ENCODE measurements around the gene KCNIP3.

The KCNIP3 gene

GRCh38 chr2:95308426-95308990 is 11.4 kb downstream of the KCNIP3 start:
- H3K4me3 ChIP-seq (ENCODE audit: low read depth, low read length) = no peak overlapping the region
- TF ChIP-seq CTCF (conservative IDR thresholded peaks at IDR 0.05; ENCODE audit: low read depth, low read length) = no peak
- DNase-seq (ENCODE audit: low read depth) = no peak

- H3K4me3 ChIP-seq (ENCODE audit: low read depth, low read length) = no peak overlapping the region
- no peak for TF ChIP-seq CTCF (conservative IDR thresholded peaks at IDR 0.05; ENCODE audit: low read depth, low read length)
- no peak for DNase-seq (ENCODE audit: low read depth)
These were observed 12.5 kb downstream of the KCNIP3 start for GRCh38 chr2:95309599-95309998.

GRCh38 chr2:95310216-95310615 is 13.1 kb downstream of the KCNIP3 start:
- H3K4me3 ChIP-seq (ENCODE audit: low read depth, low read length) = no peak overlapping the region
- DNase-seq (ENCODE audit: low read depth) = no peak
- TF ChIP-seq CTCF (conservative IDR thresholded peaks at IDR 0.05; ENCODE audit: low read depth, low read length) = no peak

GRCh38 chr2:95310651-95311050 is 13.5 kb downstream of the KCNIP3 start:
- TF ChIP-seq CTCF (conservative IDR thresholded peaks at IDR 0.05; ENCODE audit: low read depth, low read length) = no peak
- no peak overlapping the region for H3K4me3 ChIP-seq (ENCODE audit: low read depth, low read length)
- no peak for DNase-seq (ENCODE audit: low read depth)

- TF ChIP-seq CTCF (conservative IDR thresholded peaks at IDR 0.05; ENCODE audit: low read depth, low read length) = no peak
- H3K4me3 ChIP-seq (ENCODE audit: low read depth, low read length) = no peak overlapping the region
- no peak for DNase-seq (ENCODE audit: low read depth)
These were observed 14.8 kb downstream of the KCNIP3 start for GRCh38 chr2:95311815-95312542.

GRCh38 chr2:95312543-95313201 is 15.5 kb downstream of the KCNIP3 start:
- no peak for TF ChIP-seq CTCF (conservative IDR thresholded peaks at IDR 0.05; ENCODE audit: low read depth, low read length)
- no peak for DNase-seq (ENCODE audit: low read depth)
- no peak overlapping the region for H3K4me3 ChIP-seq (ENCODE audit: low read depth, low read length)

Data from choroid plexus epithelial cell (primary cell).